GM19395 (cell line): Measurements from ENCODE around the gene LIMS1.
"Not testable (repeated sequence)": the region's sequence is repeated elsewhere in the genome, so short reads cannot be mapped to it uniquely, and the experiment has no call there.

Source experiments
- ATAC-seq: cut with Tn5 transposase; IDR thresholded peaks from one replicate; pipeline ENCODE4 v1.9.1; 2021; ENCODE audit warnings: mild to moderate bottlenecking, moderate library complexity; ENCODE audit not compliant: unreplicated experiment

LIMS1 gene

DNA sequence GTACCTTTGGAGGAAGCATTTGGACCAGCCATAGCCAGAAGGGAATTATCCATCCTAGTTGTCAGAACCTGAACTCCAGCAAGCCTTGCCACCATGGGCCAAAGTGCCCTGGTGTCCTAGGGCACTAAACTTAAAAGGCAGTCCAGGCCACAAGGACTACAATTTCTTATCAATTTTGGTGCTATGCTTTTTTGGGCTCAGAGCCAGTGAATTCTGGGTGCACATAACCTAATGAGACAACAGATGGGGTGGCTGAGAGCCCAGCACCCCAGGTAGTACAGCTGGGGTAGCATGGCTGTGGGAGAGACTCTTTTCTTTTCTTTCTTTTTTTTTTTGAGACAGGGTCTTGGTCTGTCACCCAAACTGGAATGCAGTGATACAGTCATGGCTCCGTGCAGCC is 170.6 kb downstream of the LIMS1 start:
- ATAC-seq: no peak

GRCh38 chr2:108707300-108707699 is 173.0 kb downstream of the LIMS1 start:
- no peak for ATAC-seq

DNA sequence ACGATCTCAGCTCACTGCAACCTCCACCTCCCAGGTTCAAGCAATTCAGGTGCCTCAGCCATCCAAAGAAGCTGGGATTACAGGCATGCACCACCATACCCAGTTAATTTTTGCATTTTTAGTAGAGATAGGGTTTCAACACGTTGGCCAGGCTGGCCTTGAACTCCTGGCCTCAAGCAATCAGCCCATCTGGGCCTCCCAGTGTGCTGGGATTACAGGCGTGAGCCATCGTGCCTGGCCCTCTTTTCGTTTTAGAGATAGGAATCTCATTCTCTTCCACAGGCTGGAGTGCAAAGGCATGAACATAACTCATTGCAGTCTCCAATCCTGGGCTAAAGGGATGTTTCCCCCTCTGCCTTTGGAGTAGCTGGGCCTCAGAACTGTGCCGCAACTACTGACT is 182.7 kb downstream of the LIMS1 start:
- ATAC-seq: not testable (repeated sequence)

GRCh38 chr2:108719149-108720044 is 185.1 kb downstream of the LIMS1 start, which contains the start of gene RANBP2:
Gene RANBP2, plus strand, starts transcription at chr2:108719482. Its CDS starts 125 bp downstream, at chr2:108719607.
- ATAC-seq: peak; percentile 98

DNA sequence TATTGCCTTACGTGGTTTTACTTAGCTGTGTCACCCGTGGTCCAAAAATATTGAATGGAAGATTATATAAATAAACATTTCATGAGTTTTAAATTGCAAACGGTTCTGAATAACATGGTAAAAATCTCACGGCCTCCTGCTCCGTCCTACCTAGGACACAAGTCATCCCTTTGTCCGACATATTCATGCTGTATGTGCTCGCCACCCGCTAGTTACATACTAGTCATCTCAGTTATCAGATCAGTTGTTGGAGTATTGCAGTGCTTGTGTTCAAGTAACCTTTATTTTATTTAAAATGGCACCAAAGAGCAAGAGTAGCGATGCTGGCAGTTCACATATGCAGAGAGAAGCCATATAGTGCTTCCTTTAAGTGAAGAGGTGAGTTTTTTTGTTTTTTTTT is 191.8 kb downstream of the LIMS1 start:
- ATAC-seq: not testable (repeated sequence)

DNA sequence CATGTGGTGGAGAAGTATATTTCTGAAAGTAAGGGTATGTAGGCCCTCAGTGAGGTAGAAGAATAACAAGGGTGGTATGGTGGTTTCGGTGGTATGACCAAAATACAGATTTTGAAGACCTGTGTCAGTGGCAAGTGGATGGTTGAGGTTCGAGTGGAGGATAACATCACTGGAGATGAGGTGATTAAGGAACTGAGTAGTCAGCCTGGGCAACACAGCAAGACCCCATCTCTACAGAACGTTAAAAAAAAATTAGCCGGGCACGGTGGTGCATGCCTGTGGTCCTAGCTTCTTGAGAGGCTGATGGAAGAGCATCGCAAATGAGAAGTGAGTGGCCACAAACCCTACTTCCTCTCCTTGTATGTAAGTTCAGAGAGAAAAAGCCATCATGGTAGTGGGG is 200.4 kb downstream of the LIMS1 start:
- ATAC-seq: not testable (repeated sequence)
